HepG2 (cell line): Measurements from ENCODE around the gene ACER3. TPM values are rescaled to one million over a fixed set of nuclear protein-coding genes. Genes with fewer than 3 reads are reported as not detected.

Experiments used
- AHR ChIP-seq: IDR thresholded peaks from 2 replicates; pipeline ENCODE4 v1.6.1; 2018; ENCODE audit warnings: missing genetic modification reagents, missing compliant biosample characterization
- BCL6 ChIP-seq: IDR thresholded peaks from 2 replicates; pipeline ENCODE4 v1.6.1; 2016; ENCODE audit warnings: missing genetic modification reagents, missing compliant biosample characterization
- DPF2 ChIP-seq: sonication (generic); formaldehyde crosslinking; IDR thresholded peaks from 2 replicates; pipeline ENCODE4 v1.4.0; 2020; ENCODE audit warnings: mild to moderate bottlenecking, low read depth, missing genetic modification reagents, borderline replicate concordance
- ELF3 ChIP-seq: IDR thresholded peaks from 2 replicates; pipeline ENCODE4 v1.6.1; 2016; ENCODE audit warnings: missing genetic modification reagents, missing compliant biosample characterization
- FOXJ3 ChIP-seq: sonication (generic); formaldehyde crosslinking; IDR thresholded peaks from 2 replicates; pipeline ENCODE4 v1.4.0; 2020; ENCODE audit warnings: missing genetic modification reagents, mild to moderate bottlenecking, borderline replicate concordance
- GATAD1 ChIP-seq: IDR thresholded peaks from 2 replicates; pipeline ENCODE4 v1.6.1; 2016; ENCODE audit warnings: missing genetic modification reagents, missing compliant biosample characterization
- HMG20A ChIP-seq: IDR thresholded peaks from 2 replicates; pipeline ENCODE4 v1.6.1; 2016; ENCODE audit warnings: borderline replicate concordance
- HNRNPL ChIP-seq: fragments of 200-400 bp; formaldehyde crosslinking; IDR thresholded peaks from 2 replicates; pipeline ENCODE4 v1.6.1; 2017; ENCODE audit warnings: mild to moderate bottlenecking, low read depth, low read length
- HOXA9 ChIP-seq: sonication (generic); formaldehyde crosslinking; IDR thresholded peaks from 2 replicates; pipeline ENCODE4 v1.8.1; 2022; ENCODE audit warnings: missing genetic modification reagents, mild to moderate bottlenecking, moderate library complexity, borderline replicate concordance
- ISX ChIP-seq: sonication (generic); formaldehyde crosslinking; conservative IDR thresholded peaks from 2 replicates; pipeline ENCODE4 v1.5.0; 2020; ENCODE audit warnings: missing genetic modification reagents
- NFE2L1 ChIP-seq: sonication (generic); formaldehyde crosslinking; IDR thresholded peaks from 2 replicates; pipeline ENCODE4 v1.4.0; 2020; ENCODE audit warnings: missing genetic modification reagents, mild to moderate bottlenecking, borderline replicate concordance
- PCBP2 ChIP-seq: fragments of 200-400 bp; formaldehyde crosslinking; optimal IDR thresholded peaks from 2 replicates; pipeline ENCODE3; 2018; ENCODE audit warnings: low read length, low read depth; ENCODE audit not compliant: poor library complexity, severe bottlenecking
- PLRG1 ChIP-seq: fragments of 450-650 bp; conservative IDR thresholded peaks from 2 replicates; pipeline ENCODE4 v1.6.1; 2016
- TMF1 ChIP-seq: sonication (generic); formaldehyde crosslinking; IDR thresholded peaks from 2 replicates; pipeline ENCODE4 v1.8.1; 2022; ENCODE audit warnings: low read depth, missing genetic modification reagents
- ZBTB42 ChIP-seq: sonication (generic); formaldehyde crosslinking; IDR thresholded peaks from 2 replicates; pipeline ENCODE4 v1.5.0; 2020; ENCODE audit warnings: mild to moderate bottlenecking, missing genetic modification reagents
- ZNF317 ChIP-seq: sonication (generic); formaldehyde crosslinking; IDR thresholded peaks from 2 replicates; pipeline ENCODE4 v1.5.0; 2020; ENCODE audit warnings: mild to moderate bottlenecking, missing genetic modification reagents
- ZNF33B ChIP-seq: sonication (generic); formaldehyde crosslinking; IDR thresholded peaks from 2 replicates; pipeline ENCODE4 v1.5.1; 2020; ENCODE audit warnings: mild to moderate bottlenecking, missing genetic modification reagents
- ZNF83 ChIP-seq: sonication (generic); formaldehyde crosslinking; IDR thresholded peaks from 2 replicates; pipeline ENCODE4 v1.4.0; 2020; ENCODE audit warnings: missing genetic modification reagents, mild to moderate bottlenecking, borderline replicate concordance
- ZSCAN9 ChIP-seq: IDR thresholded peaks from 2 replicates; pipeline ENCODE4 v1.6.1; 2016; ENCODE audit warnings: borderline replicate concordance
- polyA plus RNA-seq, 8 experiments: library from polyadenylated mRNA; depleted of rRNA in 3 of 8; stranded (reverse) in 7 of 8; unstranded in 1 of 8; fragments of >200 nt; fragmentation: Illumina TruSeq in 4 of 8; extraction: Trizol in 4 of 8; gene quantifications; 2 replicates each; pipeline versions ENCODE4 v1.2.1 to v1.2.3, GENCODE V29; 2011 to 2016; ENCODE audit warnings: low read depth in 4 of 8, missing spikeins in 1 of 8, mixed read lengths in 1 of 8; ENCODE audit not compliant: insufficient read depth in 1 of 8
- total RNA-seq, 5 experiments: library from RNA; depleted of rRNA; stranded (reverse); fragments of >200 nt; fragmentation: Illumina TruSeq; extraction: Trizol; gene quantifications; 2 replicates each; pipeline ENCODE4 v1.2.3, GENCODE V29; 2016; ENCODE audit warnings: low read depth in 1 of 5
- TF ChIP-seq, protein P1 (sequence below): IDR thresholded peaks from 2 replicates; pipeline ENCODE4 v1.6.1; 2016; ENCODE audit warnings: low read depth, missing genetic modification reagents, missing compliant biosample characterization
- TF ChIP-seq, protein P2 (sequence below), 2 experiments: fragments of 450-650 bp in 1 of 2; sonication (generic) in 1 of 2; formaldehyde crosslinking; IDR thresholded peaks; 2 replicates each; pipeline versions ENCODE4 v1.5.0 to v1.8.0; 2020 to 2022; ENCODE audit warnings: mild to moderate bottlenecking in 1 of 2, missing genetic modification reagents in 1 of 2
- TF ChIP-seq, protein P3 (sequence below): sonication (generic); formaldehyde crosslinking; IDR thresholded peaks from 2 replicates; pipeline ENCODE4 v1.4.0; 2020; ENCODE audit warnings: mild to moderate bottlenecking, missing genetic modification reagents
- TF ChIP-seq, protein P4 (sequence below): sonication (generic); formaldehyde crosslinking; IDR thresholded peaks from 2 replicates; pipeline ENCODE4 v1.5.0; 2020; ENCODE audit warnings: missing genetic modification reagents

Gene ACER3
- total and polyA plus RNA-seq, 2 of the 13 experiments (the other 11 are each of a cell fraction or from before 2014, with no cell fraction given), result 6.0 to 9.8 TPM

DNA sequence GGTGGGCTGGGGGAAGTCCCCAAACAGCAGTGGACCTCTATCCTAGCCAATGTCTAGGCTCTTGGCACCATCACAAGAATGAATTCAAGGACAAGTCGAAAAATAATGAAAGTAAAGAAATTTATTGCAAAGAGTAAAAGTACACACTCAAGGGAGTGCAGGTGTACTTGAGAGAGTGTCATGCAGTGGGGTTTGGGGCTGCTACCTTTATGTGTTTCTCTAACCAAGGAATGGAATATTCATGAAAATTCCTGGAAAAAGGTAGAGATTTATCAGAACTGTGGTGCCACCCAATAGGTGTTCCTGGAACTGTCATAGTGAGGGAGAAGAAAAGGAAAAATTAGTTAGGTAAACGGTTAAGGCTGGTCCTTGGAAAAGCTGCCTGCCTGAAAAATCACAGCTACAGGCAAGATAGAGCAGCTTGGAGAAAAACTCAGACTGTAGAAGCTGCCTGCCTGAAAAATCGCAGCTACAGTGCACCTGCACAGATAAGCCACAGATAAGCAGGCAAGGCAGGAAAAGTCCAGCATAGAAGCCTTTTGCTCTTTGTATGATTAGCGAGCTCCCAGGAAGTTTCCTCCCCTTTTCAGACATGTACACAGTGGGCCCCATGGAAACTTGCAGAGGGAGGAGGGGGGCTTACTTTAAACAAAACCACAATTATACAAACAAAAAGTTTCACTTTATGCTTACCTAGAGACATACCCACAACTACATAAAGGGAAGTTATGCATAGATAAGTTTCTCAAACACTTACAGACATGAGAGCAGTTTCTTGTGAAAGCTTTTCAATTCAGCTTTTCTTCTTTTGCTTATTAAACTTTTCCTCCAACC, 102.1 kb downstream of the ACER3 start (continued):
- TF ChIP-seq, protein P1, sequence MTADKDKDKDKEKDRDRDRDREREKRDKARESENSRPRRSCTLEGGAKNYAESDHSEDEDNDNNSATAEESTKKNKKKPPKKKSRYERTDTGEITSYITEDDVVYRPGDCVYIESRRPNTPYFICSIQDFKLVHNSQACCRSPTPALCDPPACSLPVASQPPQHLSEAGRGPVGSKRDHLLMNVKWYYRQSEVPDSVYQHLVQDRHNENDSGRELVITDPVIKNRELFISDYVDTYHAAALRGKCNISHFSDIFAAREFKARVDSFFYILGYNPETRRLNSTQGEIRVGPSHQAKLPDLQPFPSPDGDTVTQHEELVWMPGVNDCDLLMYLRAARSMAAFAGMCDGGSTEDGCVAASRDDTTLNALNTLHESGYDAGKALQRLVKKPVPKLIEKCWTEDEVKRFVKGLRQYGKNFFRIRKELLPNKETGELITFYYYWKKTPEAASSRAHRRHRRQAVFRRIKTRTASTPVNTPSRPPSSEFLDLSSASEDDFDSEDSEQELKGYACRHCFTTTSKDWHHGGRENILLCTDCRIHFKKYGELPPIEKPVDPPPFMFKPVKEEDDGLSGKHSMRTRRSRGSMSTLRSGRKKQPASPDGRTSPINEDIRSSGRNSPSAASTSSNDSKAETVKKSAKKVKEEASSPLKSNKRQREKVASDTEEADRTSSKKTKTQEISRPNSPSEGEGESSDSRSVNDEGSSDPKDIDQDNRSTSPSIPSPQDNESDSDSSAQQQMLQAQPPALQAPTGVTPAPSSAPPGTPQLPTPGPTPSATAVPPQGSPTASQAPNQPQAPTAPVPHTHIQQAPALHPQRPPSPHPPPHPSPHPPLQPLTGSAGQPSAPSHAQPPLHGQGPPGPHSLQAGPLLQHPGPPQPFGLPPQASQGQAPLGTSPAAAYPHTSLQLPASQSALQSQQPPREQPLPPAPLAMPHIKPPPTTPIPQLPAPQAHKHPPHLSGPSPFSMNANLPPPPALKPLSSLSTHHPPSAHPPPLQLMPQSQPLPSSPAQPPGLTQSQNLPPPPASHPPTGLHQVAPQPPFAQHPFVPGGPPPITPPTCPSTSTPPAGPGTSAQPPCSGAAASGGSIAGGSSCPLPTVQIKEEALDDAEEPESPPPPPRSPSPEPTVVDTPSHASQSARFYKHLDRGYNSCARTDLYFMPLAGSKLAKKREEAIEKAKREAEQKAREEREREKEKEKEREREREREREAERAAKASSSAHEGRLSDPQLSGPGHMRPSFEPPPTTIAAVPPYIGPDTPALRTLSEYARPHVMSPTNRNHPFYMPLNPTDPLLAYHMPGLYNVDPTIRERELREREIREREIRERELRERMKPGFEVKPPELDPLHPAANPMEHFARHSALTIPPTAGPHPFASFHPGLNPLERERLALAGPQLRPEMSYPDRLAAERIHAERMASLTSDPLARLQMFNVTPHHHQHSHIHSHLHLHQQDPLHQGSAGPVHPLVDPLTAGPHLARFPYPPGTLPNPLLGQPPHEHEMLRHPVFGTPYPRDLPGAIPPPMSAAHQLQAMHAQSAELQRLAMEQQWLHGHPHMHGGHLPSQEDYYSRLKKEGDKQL, result peak; percentile 84
- TF ChIP-seq AHR (CRISPR knock-in tag) (no peak), ZNF33B (CRISPR knock-in tag) (no peak), FOXJ3 (peak; percentile 73; the same call in 1 of the 2 replicates), ISX (no peak), PCBP2 (no peak), BCL6 (CRISPR knock-in tag) (peak; percentile 91), HMG20A (peak; percentile 83), HNRNPL (no peak), ZNF317 (no peak), TMF1 (CRISPR knock-in tag) (no peak), GATAD1 (no peak), ZSCAN9 (no peak), HOXA9 (CRISPR knock-in tag) (no peak), PLRG1 (no peak), NFE2L1 (no peak), ZNF83 (CRISPR knock-in tag) (no peak), ELF3 (peak; percentile 88), ZBTB42 (CRISPR knock-in tag) (no peak), DPF2 (CRISPR knock-in tag) (peak; percentile 39; the same call in 1 of the 2 replicates)
- TF ChIP-seq, protein P2, sequence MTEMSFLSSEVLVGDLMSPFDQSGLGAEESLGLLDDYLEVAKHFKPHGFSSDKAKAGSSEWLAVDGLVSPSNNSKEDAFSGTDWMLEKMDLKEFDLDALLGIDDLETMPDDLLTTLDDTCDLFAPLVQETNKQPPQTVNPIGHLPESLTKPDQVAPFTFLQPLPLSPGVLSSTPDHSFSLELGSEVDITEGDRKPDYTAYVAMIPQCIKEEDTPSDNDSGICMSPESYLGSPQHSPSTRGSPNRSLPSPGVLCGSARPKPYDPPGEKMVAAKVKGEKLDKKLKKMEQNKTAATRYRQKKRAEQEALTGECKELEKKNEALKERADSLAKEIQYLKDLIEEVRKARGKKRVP (CRISPR knock-in tag; IDR thresholded peaks at IDR 0.05), result no peak
- TF ChIP-seq, protein P3, sequence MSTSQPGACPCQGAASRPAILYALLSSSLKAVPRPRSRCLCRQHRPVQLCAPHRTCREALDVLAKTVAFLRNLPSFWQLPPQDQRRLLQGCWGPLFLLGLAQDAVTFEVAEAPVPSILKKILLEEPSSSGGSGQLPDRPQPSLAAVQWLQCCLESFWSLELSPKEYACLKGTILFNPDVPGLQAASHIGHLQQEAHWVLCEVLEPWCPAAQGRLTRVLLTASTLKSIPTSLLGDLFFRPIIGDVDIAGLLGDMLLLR (CRISPR knock-in tag), result no peak
- TF ChIP-seq, protein P4, sequence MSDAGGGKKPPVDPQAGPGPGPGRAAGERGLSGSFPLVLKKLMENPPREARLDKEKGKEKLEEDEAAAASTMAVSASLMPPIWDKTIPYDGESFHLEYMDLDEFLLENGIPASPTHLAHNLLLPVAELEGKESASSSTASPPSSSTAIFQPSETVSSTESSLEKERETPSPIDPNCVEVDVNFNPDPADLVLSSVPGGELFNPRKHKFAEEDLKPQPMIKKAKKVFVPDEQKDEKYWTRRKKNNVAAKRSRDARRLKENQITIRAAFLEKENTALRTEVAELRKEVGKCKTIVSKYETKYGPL (CRISPR knock-in tag), result no peak
